Adrenal gland (tissue), 12 donors: ENCODE results near the gene FHAD1. TPM values are rescaled to one million over a fixed set of nuclear protein-coding genes. Genes with fewer than 3 reads are reported as not detected.

Experiments
- DNase-seq, 7 donors: peaks; one replicate each; pipeline ENCODE4 v3.0.0-alpha.2; 2019 to 2020
- H3K27ac ChIP-seq, 5 donors: fragments of 200-600 bp; sonication (generic) in 4 of 5; 1 replicate in 3 of 5; 2 replicates in 2 of 5; pipeline versions ENCODE4 v1.5.1 to v1.8.0; 2016 to 2020; ENCODE audit warnings: mild to moderate bottlenecking in 1 of 5
- H3K27me3 ChIP-seq: fragments of 200-600 bp; 2 replicates; pipeline ENCODE4 v1.8.0; 2021
- H3K36me3 ChIP-seq, 2 donors: fragments of 200-600 bp; replicated peaks in 1 of 2; 1 replicate in 1 of 2; 2 replicates in 1 of 2; pipeline versions ENCODE4 v1.5.1 to v1.8.0; 2018 to 2022
- H3K4me1 ChIP-seq, 2 donors: fragments of 200-600 bp; replicated peaks in 1 of 2; 1 replicate in 1 of 2; 2 replicates in 1 of 2; pipeline versions ENCODE4 v1.5.1 to v1.8.0; 2018 to 2021
- H3K4me3 ChIP-seq, 4 donors: fragments of 200-600 bp; sonication (generic) in 3 of 4; one replicate each; pipeline ENCODE4 v1.5.1; 2016 to 2018
- H3K9me3 ChIP-seq, 3 donors: fragments of 200-600 bp; sonication (generic) in 1 of 3; replicated peaks in 1 of 3; 1 replicate in 2 of 3; 2 replicates in 1 of 3; pipeline versions ENCODE4 v1.5.1 to v1.8.0; 2016 to 2021
- POLR2A ChIP-seq, 2 donors: fragments of 450-650 bp; IDR thresholded peaks; one replicate each; pipeline ENCODE4 v1.6.1; 2017; ENCODE audit warnings: antibody characterized with exemption in 2 of 2, mild to moderate bottlenecking in 2 of 2, moderate library complexity in 1 of 2
- WGBS, 4 donors: extraction: QIAGEN DNeasy Blood & Tissue Kit in 2 of 4; methylation state at CpG; one replicate each; pipeline versions ENCODE4 v1.1.5 to v1.1.7; 2013 to 2017; 5-methylcytosine and 5-hydroxymethylcytosine counted together
- intact Hi-C, 2 donors: fragments of 100-400 bp; cut with DNase I; formaldehyde crosslinking; loops; one replicate each; pipeline versions ENCODE4 v1.14.1 to v1.15.0; 2022 to 2023
- polyA plus RNA-seq, 3 donors: library from polyadenylated mRNA; stranded (reverse); fragments of 200-250 nt in 2 of 3; fragments of 350-450 nt in 1 of 3; fragmentation: Illumina TruSeq in 1 of 3; extraction: RNeasy Lipid Tissue Mini Kit (QIAGEN cat#74804) in 1 of 3; gene quantifications; one replicate each; pipeline ENCODE4 v1.2.3, GENCODE V29; 2013 to 2014
- total RNA-seq, 9 donors: library from RNA; depleted of rRNA in 4 of 9; stranded (reverse); fragments of >200 nt in 4 of 9; fragments of 120-200 nt in 1 of 9; fragmentation: NEBNext Ultra II Directional in 1 of 9; extraction: Animal tissue kit (Norgen Biotek cat#: 25700) in 1 of 9; gene quantifications; one replicate each; pipeline versions ENCODE4 v1.1.0 to v1.2.4, GENCODE V29; 2013 to 2023
- TF ChIP-seq, protein P1 (sequence below), 6 experiments: fragments of 450-650 bp in 4 of 6; fragments of 200-600 bp in 2 of 6; sonication (generic) in 1 of 6; IDR thresholded peaks; 1 replicate in 5 of 6; 2 replicates in 1 of 6; pipeline versions ENCODE4 v1.5.1 to v1.8.0; 2016 to 2021; ENCODE audit warnings: antibody characterized with exemption in 6 of 6, mild to moderate bottlenecking in 2 of 6, moderate library complexity in 1 of 6
- donor health status: healthy with polysubstance abuse.
- donor health status: Bipolar disorder and iron deficiency.
- donor health status: DM: yes; HTN: yes; CAD: no.
- donor health status: DM: no; HTN: no; CAD: no.
- donor health status: DM: no; HTN: no; CAD: no.
- donor health status: DM: yes; HTN: yes; CAD: no.

The FHAD1 gene
- total and polyA plus RNA-seq, 12 donors: 0.09 to 1.6 (median 0.57) TPM; not detected in 1

DNA sequence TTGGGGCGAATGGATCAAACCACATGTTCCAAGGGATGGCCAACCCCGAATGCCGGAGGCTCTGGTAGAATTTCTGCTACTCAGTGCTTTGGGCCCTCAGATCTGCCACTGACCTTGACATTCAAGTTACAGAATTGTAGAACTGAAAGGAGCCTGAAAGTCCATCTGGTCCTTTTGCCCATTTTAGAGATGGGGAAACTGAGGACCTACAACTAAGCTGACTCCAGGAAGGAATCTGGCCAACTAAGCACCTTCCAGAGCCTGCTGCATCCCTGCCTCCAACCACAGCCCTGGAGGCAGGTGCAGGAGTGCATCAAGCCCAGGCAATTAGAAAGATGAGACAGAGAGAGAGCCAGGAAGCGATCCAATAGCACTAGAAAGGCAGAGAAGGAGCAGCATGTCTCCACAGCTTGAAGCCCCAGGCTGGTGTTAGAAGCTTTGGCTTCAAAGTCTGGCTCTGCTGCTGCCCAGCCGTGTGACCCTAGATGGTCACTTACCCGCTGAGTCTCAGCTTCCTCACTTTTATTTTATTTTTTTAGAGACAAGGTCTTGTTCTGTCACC is 189.9 kb downstream of the FHAD1 start:
- H3K4me3 ChIP-seq: no peak overlapping the region
- no peaks in the 10 kb centered on the region for H3K36me3 ChIP-seq
- no peaks in the 10 kb centered on the region for H3K27me3 ChIP-seq
- intact Hi-C loops: no loop called here
- TF ChIP-seq POLR2A (IDR thresholded peaks at IDR 0.05): no peak
- TF ChIP-seq, protein P1, sequence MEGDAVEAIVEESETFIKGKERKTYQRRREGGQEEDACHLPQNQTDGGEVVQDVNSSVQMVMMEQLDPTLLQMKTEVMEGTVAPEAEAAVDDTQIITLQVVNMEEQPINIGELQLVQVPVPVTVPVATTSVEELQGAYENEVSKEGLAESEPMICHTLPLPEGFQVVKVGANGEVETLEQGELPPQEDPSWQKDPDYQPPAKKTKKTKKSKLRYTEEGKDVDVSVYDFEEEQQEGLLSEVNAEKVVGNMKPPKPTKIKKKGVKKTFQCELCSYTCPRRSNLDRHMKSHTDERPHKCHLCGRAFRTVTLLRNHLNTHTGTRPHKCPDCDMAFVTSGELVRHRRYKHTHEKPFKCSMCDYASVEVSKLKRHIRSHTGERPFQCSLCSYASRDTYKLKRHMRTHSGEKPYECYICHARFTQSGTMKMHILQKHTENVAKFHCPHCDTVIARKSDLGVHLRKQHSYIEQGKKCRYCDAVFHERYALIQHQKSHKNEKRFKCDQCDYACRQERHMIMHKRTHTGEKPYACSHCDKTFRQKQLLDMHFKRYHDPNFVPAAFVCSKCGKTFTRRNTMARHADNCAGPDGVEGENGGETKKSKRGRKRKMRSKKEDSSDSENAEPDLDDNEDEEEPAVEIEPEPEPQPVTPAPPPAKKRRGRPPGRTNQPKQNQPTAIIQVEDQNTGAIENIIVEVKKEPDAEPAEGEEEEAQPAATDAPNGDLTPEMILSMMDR (IDR thresholded peaks at IDR 0.05): no peak
- no peaks in the 10 kb centered on the region for H3K9me3 ChIP-seq
- peaks cover 0 to 4% of the 10 kb centered on the region in 2 donors for H3K4me1 ChIP-seq
- DNase-seq: no peak
- no peak overlapping the region for H3K27ac ChIP-seq
- 71 to 90% (median 74%) methylated on average over 4 to 6 of the region's 6 CpGs for whole genome bisulfite sequencing, 4 donors

DNA sequence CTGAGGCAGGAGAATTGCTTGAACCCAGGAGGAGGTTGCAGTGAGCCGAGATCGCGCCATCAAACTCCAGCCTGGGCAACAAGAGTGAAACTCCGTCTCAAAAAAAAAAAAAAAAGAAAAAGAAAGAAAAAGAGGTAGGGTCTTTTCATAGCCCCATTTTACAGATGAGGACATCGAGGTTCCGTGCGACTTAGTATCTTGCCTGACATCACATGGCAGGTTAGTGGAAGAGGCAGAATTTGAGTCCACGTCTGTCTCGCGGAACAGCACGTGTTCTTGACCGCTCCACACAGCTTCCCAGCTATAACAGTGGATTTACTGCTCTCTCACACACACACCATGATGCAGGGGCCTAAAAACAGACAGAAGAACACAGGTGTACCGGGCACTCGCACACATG is 192.3 kb downstream of the FHAD1 start:
- WGBS, 4 donors: 93 to 98% (median 96%) methylated on average over 14 of the region's 14 CpGs
- TF ChIP-seq, protein P1 (IDR thresholded peaks at IDR 0.05): no peak
- TF ChIP-seq POLR2A (IDR thresholded peaks at IDR 0.05): no peak
- intact Hi-C loops: no loop called here

DNA sequence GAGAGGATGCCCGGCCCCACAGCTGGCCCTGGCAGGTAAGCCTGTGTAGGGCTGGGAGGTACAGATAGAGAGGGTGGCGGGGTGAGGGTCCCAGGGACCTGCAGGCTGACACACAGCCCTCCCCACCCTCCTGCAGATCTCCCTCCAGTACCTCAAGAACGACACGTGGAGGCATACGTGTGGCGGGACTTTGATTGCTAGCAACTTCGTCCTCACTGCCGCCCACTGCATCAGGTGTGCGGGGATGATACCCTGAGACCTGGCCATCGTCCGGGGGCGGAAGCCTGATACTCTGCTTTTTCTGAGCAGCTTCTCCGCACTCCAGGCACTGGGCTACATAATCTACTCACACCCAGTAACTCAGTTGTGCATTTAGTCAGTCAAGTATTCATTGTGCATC is 193.3 kb downstream of the FHAD1 start:
- no peak for TF ChIP-seq POLR2A (IDR thresholded peaks at IDR 0.05)
- TF ChIP-seq, protein P1 (IDR thresholded peaks at IDR 0.05): no peak
- no peaks in the 10 kb centered on the region for H3K36me3 ChIP-seq
- no peak overlapping the region for H3K4me3 ChIP-seq
- no peaks in the 10 kb centered on the region for H3K9me3 ChIP-seq
- DNase-seq: no peak
- no peak overlapping the region for H3K27ac ChIP-seq
- intact Hi-C loops: no loop called here
- no peaks in the 10 kb centered on the region for H3K27me3 ChIP-seq
- WGBS, 4 donors: 87 to 93% (median 93%) methylated on average over 5 to 13 of the region's 13 CpGs
- H3K4me1 ChIP-seq: peaks cover 0 to 4% of the 10 kb centered on the region in 2 donors

More for the DNA sequence above, 192.3 kb downstream of the FHAD1 start:
- no peaks in the 10 kb centered on the region for H3K27me3 ChIP-seq
- no peaks in the 10 kb centered on the region for H3K36me3 ChIP-seq
- no peak overlapping the region for H3K27ac ChIP-seq
- no peak overlapping the region for H3K4me3 ChIP-seq
- H3K4me1 ChIP-seq: peaks cover 0 to 4% of the 10 kb centered on the region in 2 donors
- H3K9me3 ChIP-seq: no peaks in the 10 kb centered on the region
- DNase-seq: no peak

DNA sequence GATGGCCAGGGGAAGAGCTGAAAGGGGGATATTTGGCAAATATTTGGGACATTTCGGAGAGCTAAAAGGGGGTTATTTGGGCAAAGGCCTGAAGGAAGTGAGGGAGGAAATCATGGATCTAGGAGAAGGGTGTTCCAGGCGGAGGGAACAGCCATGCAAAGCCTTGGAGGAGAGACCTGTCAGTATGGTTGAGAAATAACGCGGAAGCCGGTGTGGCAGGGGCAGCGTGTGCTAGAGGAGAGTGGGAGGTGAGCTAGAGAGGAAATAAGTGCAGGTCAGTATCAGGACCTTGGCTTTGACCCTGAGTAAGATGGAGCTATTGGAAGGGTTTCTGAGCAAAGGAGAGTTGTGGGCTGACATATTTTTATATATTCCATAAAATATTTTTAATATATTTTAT is 194.2 kb downstream of the FHAD1 start:
- TF ChIP-seq, protein P1 (IDR thresholded peaks at IDR 0.05): no peak
- no peak for TF ChIP-seq POLR2A (IDR thresholded peaks at IDR 0.05)
- Histone ChIP-seq H3K4me1 (peaks cover 0 to 4% of the 10 kb centered on the region in 2 donors), H3K4me3 (no peak overlapping the region), H3K27ac (no peak overlapping the region), H3K36me3 (no peaks in the 10 kb centered on the region), H3K27me3 (no peaks in the 10 kb centered on the region), H3K9me3 (no peaks in the 10 kb centered on the region)
- intact Hi-C loops: no loop called here
- no peak for DNase-seq
- WGBS, 4 donors: 65 to 83% (median 78%) methylated on average over 6 of the region's 6 CpGs
